CD4-positive, CD25-positive, alpha-beta regulatory T cell (primary cell): Measurements from ENCODE around the gene CNDP2. TPM values are rescaled to one million over a fixed set of nuclear protein-coding genes. Genes with fewer than 3 reads are reported as not detected.
A peak's percentile ranks its signal among the peaks of the same experiment; 100 is the strongest.
"Not testable (repeated sequence)": the region's sequence is repeated elsewhere in the genome, so short reads cannot be mapped to it uniquely, and the experiment has no call there.

Experiments used
- ATAC-seq, 2 donors: fragments of 150-1000 bp; cut with Tn5 transposase; one replicate each; pipeline ENCODE4 v1.10.0; 2021; ENCODE audit warnings: low read depth in 2 of 2, moderate number of reproducible peaks in 2 of 2, moderate library complexity in 1 of 2
- DNase-seq, 3 donors: peaks; one replicate each; pipeline versions ENCODE4 v3.0.0 to v3.0.0-alpha.2; 2012 to 2022; ENCODE audit warnings: mixed read lengths in 1 of 3
- H3K27ac ChIP-seq: one replicate; pipeline ENCODE4 v1.7.0; 2013; ENCODE audit warnings: mild to moderate bottlenecking, low read length; ENCODE audit not compliant: insufficient read depth, poor library complexity, severe bottlenecking
- H3K27me3 ChIP-seq: one replicate; pipeline ENCODE4 v1.7.0; 2013; ENCODE audit warnings: low read length; ENCODE audit not compliant: control insufficient read depth, insufficient read depth
- H3K36me3 ChIP-seq: one replicate; pipeline ENCODE4 v1.7.0; 2013; ENCODE audit warnings: mild to moderate bottlenecking, low read length, moderate library complexity; ENCODE audit not compliant: control insufficient read depth, insufficient read depth
- H3K4me1 ChIP-seq: 2 replicates; pipeline ENCODE4 v1.7.0; 2013; ENCODE audit warnings: mild to moderate bottlenecking, low read length; ENCODE audit not compliant: insufficient read depth, control insufficient read depth, poor library complexity, severe bottlenecking
- H3K4me3 ChIP-seq: one replicate; pipeline ENCODE4 v1.7.0; 2013; ENCODE audit warnings: low read depth, mild to moderate bottlenecking, low read length, moderate library complexity
- H3K9me3 ChIP-seq, 2 experiments: 1 replicate in 1 of 2; 2 replicates in 1 of 2; pipeline ENCODE4 v1.7.0; 2013; ENCODE audit warnings: low read length in 2 of 2, mild to moderate bottlenecking in 1 of 2, moderate library complexity in 1 of 2; ENCODE audit not compliant: control insufficient read depth in 2 of 2
- H3K27ac Mint-ChIP-seq, 3 donors: one replicate each; pipeline ENCODE4 v1.8.0; 2020 to 2022; ENCODE audit warnings: mild to moderate bottlenecking in 3 of 3, mixed read lengths in 3 of 3, moderate library complexity in 2 of 3
- H3K27me3 Mint-ChIP-seq: one replicate; pipeline ENCODE4 v1.8.0; 2022; ENCODE audit warnings: mild to moderate bottlenecking, mixed read lengths
- H3K36me3 Mint-ChIP-seq: one replicate; pipeline ENCODE4 v1.8.0; 2020; ENCODE audit warnings: mixed read lengths
- H3K4me1 Mint-ChIP-seq, 4 donors: one replicate each; pipeline ENCODE4 v1.8.0; 2020 to 2022; ENCODE audit warnings: mixed read lengths in 4 of 4, mild to moderate bottlenecking in 1 of 4
- H3K4me3 Mint-ChIP-seq, 4 donors: one replicate each; pipeline ENCODE4 v1.8.0; 2020 to 2022; ENCODE audit warnings: mild to moderate bottlenecking in 4 of 4, mixed read lengths in 4 of 4, moderate library complexity in 3 of 4
- H3K9me3 Mint-ChIP-seq, 7 donors: one replicate each; pipeline ENCODE4 v1.8.0; 2020 to 2022; ENCODE audit warnings: mixed read lengths in 7 of 7, mild to moderate bottlenecking in 3 of 7, moderate library complexity in 2 of 7
- polyA plus RNA-seq, 4 donors: library from polyadenylated mRNA; unstranded; fragments of 300-500 nt; fragmentation: Illumina TruSeq; gene quantifications; one replicate each; pipeline ENCODE4 v1.2.3, GENCODE V29; 2021
- total RNA-seq: library from RNA; stranded (reverse); gene quantifications from one replicate; pipeline ENCODE4 v1.2.3, GENCODE V29; 2022

CNDP2 gene
- total and polyA plus RNA-seq, 5 donors from 2014 or later, result 101 to 136 (median 107) TPM

DNA sequence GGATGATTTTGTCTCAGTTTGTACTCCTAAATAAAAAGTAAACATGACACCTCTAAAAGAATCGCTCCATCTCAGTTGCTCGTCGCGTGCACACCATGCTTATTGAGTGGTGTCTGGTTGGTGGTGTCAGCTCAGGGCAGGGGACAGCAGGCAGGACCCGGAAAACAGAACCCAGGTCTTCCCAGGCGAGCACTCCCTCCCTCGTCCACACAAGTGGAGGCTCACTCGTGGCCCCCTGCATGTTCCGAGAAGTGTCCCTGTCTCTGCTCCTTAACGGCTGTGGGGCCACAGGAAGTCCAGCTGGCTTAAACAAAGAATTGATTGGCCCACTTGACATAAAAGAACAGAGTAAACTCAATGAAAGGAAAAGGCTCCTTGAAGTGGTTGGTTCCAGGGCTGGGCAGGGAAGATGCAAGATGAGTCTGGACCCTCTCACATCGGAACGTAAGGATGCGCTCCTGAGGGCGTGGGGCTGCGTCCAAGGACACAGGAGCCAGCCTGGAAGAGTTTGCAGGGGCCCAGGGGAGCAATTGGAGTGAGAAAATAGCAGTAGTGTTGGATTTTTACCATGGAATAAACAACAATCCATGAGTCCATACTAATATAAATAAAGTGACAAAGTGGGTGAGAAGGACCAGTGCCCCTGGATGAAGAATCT, 25.0 kb downstream of the CNDP2 start:
- no peak for ATAC-seq
- peaks cover 41% of the 10 kb centered on the region for H3K36me3 Mint-ChIP-seq

DNA sequence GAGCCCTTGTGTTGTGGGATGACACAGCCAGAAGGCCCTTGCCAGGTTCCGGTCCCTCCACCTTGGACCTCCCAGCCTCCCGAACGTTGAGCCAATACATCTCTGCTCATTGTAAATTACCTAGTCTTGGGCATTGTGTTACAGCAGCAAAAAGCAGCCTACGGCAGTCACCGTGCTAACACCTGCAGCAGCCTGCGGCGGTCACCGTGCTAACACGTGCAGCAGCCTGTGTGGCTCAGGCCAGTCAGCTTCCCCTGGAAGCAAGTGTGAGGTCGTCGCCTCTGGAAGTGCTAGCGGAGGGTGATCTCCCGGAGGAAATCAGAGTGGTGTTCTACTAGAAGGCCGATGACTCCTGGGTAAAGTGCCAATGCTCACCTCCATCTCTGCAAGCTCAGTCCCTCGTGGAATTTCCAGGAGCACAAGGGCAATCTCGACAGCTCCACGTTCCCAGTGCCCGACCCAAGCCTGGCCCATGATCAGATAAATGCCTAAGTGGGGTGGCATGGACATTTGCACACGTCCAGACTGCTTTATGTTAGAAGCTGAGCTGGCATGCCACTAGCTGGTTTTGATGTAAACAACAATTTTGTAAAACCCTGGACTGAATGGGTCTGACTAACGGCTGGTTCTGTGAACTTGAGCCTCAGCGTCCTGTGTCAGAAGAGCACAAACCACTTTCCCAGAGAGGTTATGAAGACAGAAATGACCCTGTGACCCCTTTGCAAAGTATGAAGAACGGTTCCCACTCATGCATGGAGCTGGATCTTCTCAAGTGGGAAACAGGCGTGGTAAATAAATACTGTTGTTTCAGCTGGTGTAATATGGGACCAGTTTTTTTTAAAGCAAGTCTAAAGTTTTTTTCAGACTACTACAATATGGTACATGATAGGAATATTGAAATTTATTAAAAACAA, 26.7 kb downstream of the CNDP2 start:
- peaks cover 31% of the 10 kb centered on the region for H3K36me3 ChIP-seq
- ATAC-seq, result no peak
- no peaks in the 10 kb centered on the region for H3K9me3 ChIP-seq
- peak overlapping the region in 2 of 3 donors; percentile 6 to 77 for H3K27ac Mint-ChIP-seq
- H3K4me1 ChIP-seq, result no peaks in the 10 kb centered on the region
- DNase-seq, result no peak
- no peak overlapping the region for H3K4me3 Mint-ChIP-seq
- peaks cover 6% of the 10 kb centered on the region for H3K27me3 Mint-ChIP-seq
- H3K36me3 Mint-ChIP-seq, result peaks cover 34% of the 10 kb centered on the region
- H3K4me1 Mint-ChIP-seq, result no peaks in the 10 kb centered on the region
- no peak overlapping the region for H3K4me3 ChIP-seq
- no peaks in the 10 kb centered on the region for H3K27me3 ChIP-seq
- H3K27ac ChIP-seq, result no peak overlapping the region
- H3K9me3 Mint-ChIP-seq, result no peaks in the 10 kb centered on the region

More for the DNA sequence above, 25.0 kb downstream of the CNDP2 start:
- Mint-ChIP-seq H3K27ac (no peak overlapping the region), H3K4me3 (no peak overlapping the region), H3K27me3 (no peaks in the 10 kb centered on the region), H3K4me1 (no peaks in the 10 kb centered on the region), H3K9me3 (no peaks in the 10 kb centered on the region)
- Histone ChIP-seq H3K27ac (no peak overlapping the region), H3K4me1 (no peaks in the 10 kb centered on the region), H3K4me3 (no peak overlapping the region), H3K27me3 (no peaks in the 10 kb centered on the region), H3K36me3 (peaks cover 45% of the 10 kb centered on the region), H3K9me3 (no peaks in the 10 kb centered on the region)
- no peak for DNase-seq

DNA sequence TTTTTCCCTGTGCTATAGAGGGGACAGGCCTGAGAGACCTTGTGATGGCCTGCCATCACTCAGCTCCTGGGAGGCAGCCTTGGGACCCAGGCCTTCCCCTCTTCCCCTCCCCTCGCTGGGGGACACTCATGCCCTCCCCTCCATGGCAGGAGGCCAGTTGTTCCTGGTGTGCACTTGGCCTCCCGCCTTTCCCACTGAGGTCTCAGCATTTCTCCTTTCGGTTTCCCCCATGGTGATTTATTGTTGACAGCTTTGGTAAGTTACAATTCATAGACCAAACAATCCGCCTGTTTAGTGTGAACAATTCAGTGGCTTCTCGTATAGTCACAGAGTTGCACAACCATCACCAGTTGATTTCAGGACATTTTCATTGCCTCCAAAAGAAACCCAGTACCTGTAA, 27.9 kb downstream of the CNDP2 start:
- Histone ChIP-seq H3K36me3 (peaks cover 20% of the 10 kb centered on the region), H3K4me3 (no peak overlapping the region), H3K4me1 (no peaks in the 10 kb centered on the region), H3K27ac (no peak overlapping the region), H3K9me3 (no peaks in the 10 kb centered on the region), H3K27me3 (no peaks in the 10 kb centered on the region)
- Mint-ChIP-seq H3K4me1 (no peaks in the 10 kb centered on the region), H3K36me3 (peaks cover 24% of the 10 kb centered on the region), H3K4me3 (no peak overlapping the region), H3K27me3 (peaks cover 6% of the 10 kb centered on the region), H3K27ac (peak overlapping the region in 1 of 3 donors; percentile 54), H3K9me3 (no peaks in the 10 kb centered on the region)
- ATAC-seq (no peak), DNase-seq (no peak)

DNA sequence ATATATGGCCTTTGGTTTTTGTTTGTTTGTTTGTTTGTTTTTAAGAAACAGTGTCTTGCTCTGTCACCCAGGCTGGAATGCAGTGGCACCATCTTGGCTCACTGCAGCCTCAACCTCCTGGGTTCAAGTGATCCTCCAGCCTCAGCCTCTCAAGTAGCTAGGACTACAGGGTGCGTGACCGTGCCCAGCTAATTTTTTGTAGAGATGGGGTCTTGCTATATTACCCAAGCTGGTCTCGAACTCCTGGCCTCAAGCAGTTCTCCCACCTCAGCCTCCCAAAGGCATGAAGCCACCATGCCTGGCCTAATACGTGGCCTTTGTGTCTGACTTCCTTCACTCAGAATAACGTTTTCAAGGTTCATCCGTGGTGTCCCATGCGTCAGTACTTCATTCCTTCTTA, 28.8 kb downstream of the CNDP2 start:
- H3K36me3 ChIP-seq, result peaks cover 12% of the 10 kb centered on the region
- peaks cover 16% of the 10 kb centered on the region for H3K36me3 Mint-ChIP-seq
- not testable (repeated sequence) for H3K27me3 Mint-ChIP-seq, H3K4me1 Mint-ChIP-seq, H3K4me3 Mint-ChIP-seq, H3K9me3 Mint-ChIP-seq, H3K4me3 ChIP-seq, H3K27ac Mint-ChIP-seq, H3K9me3 ChIP-seq, H3K27ac ChIP-seq, ATAC-seq, H3K27me3 ChIP-seq, H3K4me1 ChIP-seq, DNase-seq

DNA sequence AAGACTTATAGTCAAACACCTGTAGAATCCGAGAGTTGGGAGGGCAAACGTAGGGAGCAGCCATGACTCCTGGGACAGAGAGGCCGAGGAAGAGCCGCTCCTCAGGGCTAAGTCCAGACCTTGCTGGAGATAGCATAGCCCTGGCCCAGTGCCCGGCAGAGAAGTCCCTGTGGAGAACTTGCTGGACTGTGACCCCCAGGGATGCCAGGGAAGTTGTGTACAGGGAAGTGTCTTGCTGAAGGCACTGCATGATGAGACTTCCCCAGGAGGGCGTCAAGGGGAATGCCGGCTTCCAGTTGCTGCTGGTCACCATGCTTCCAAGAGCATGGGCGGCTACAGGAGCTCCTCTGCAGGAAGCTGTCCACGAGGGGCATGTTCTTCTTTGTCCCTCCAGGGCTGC, 29.6 kb downstream of the CNDP2 start:
- no peak overlapping the region for H3K4me3 ChIP-seq
- H3K4me1 ChIP-seq, result no peaks in the 10 kb centered on the region
- Mint-ChIP-seq H3K27ac (no peak overlapping the region), H3K4me1 (no peaks in the 10 kb centered on the region), H3K4me3 (no peak overlapping the region), H3K36me3 (peaks cover 11% of the 10 kb centered on the region), H3K9me3 (no peaks in the 10 kb centered on the region), H3K27me3 (peaks cover 10% of the 10 kb centered on the region)
- DNase-seq (no peak), ATAC-seq (no peak)
- H3K36me3 ChIP-seq, result peaks cover 6% of the 10 kb centered on the region
- H3K9me3 ChIP-seq, result no peaks in the 10 kb centered on the region
- no peaks in the 10 kb centered on the region for H3K27me3 ChIP-seq
- H3K27ac ChIP-seq, result no peak overlapping the region

DNA sequence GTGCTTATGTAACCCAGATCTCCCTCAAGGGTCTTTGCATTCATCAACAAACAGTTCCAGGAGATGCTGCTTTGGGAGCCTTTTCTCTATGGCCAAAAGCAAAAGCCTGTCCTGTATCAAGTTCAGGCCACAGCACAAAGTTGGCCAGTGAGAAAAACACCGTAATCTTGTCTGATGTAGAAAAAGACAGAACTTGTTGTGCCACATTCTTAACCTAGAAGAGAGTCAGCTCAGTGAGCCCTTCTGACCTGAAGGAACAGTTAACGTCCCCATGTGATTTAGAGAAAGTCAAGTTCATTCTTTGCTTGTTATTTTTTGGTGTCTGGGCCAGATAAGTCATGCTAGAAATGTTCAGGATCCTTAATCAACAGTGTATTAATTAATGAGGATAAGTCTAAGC, 30.3 kb downstream of the CNDP2 start:
- no peak for ATAC-seq
- Histone ChIP-seq H3K27me3 (no peaks in the 10 kb centered on the region), H3K36me3 (no peaks in the 10 kb centered on the region), H3K9me3 (no peaks in the 10 kb centered on the region), H3K27ac (no peak overlapping the region), H3K4me3 (no peak overlapping the region), H3K4me1 (no peaks in the 10 kb centered on the region)
- H3K9me3 Mint-ChIP-seq, result no peaks in the 10 kb centered on the region
- H3K4me3 Mint-ChIP-seq, result no peak overlapping the region
- no peak overlapping the region for H3K27ac Mint-ChIP-seq
- DNase-seq, result no peak
- H3K4me1 Mint-ChIP-seq, result no peaks in the 10 kb centered on the region
- H3K36me3 Mint-ChIP-seq, result peaks cover 4% of the 10 kb centered on the region
- peaks cover 10% of the 10 kb centered on the region for H3K27me3 Mint-ChIP-seq

DNA sequence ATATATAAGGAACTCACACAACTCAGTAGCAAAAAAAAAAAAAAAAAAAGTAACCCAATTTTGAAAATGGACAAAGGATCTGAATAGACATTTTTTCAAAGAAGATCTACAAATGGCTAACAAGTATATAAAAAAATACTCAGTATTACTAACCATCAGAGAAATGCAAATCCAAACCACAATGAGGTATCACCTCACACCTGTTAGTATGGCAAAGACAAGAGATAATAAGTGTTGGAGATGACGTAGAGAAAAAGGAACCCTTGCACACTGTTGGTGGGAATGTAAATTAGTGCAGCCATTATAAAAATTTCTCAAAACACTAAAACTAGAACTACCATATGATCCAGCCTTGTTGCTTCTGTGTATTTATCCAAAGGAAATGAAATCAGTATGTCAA, 32.3 kb downstream of the CNDP2 start:
- Histone ChIP-seq H3K36me3 (no peaks in the 10 kb centered on the region), H3K27ac (no peak overlapping the region), H3K4me1 (no peaks in the 10 kb centered on the region), H3K9me3 (no peaks in the 10 kb centered on the region), H3K27me3 (no peaks in the 10 kb centered on the region), H3K4me3 (no peak overlapping the region)
- H3K36me3 Mint-ChIP-seq, result no peaks in the 10 kb centered on the region
- no peak for ATAC-seq
- H3K27me3 Mint-ChIP-seq, result peaks cover 10% of the 10 kb centered on the region
- no peak overlapping the region for H3K27ac Mint-ChIP-seq
- DNase-seq, result no peak
- no peaks in the 10 kb centered on the region for H3K9me3 Mint-ChIP-seq
- no peaks in the 10 kb centered on the region for H3K4me1 Mint-ChIP-seq
- no peak overlapping the region for H3K4me3 Mint-ChIP-seq
